Measurements from ENCODE around the gene HS3ST4. TPM values are rescaled to one million over a fixed set of nuclear protein-coding genes. Genes with fewer than 3 reads are reported as not detected.

HS3ST4 gene
- total RNA-seq, 1 donor = not detected

DNA sequence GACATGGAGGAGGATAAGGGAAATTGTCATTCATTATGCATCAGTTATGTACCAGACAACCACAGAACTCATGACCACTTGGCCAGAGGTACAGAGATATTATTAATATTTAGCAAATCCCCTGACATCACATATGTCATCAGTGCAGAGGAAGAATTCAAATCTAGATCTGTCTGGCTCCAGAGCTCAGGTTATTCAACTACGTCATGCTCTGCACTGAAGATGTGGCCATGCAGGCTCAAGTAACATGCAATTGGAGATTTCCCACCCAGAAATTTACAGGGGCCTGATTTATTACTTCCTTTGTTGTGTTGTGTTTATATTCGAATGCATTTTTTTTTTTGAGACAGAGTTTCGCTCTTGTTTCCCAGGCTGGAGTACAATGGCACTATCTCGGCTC is 224.3 kb downstream of the HS3ST4 start:
- H3K4me3 ChIP-seq (ENCODE audit: insufficient read depth, low read length) = no peak overlapping the region
- TF ChIP-seq, protein P1, sequence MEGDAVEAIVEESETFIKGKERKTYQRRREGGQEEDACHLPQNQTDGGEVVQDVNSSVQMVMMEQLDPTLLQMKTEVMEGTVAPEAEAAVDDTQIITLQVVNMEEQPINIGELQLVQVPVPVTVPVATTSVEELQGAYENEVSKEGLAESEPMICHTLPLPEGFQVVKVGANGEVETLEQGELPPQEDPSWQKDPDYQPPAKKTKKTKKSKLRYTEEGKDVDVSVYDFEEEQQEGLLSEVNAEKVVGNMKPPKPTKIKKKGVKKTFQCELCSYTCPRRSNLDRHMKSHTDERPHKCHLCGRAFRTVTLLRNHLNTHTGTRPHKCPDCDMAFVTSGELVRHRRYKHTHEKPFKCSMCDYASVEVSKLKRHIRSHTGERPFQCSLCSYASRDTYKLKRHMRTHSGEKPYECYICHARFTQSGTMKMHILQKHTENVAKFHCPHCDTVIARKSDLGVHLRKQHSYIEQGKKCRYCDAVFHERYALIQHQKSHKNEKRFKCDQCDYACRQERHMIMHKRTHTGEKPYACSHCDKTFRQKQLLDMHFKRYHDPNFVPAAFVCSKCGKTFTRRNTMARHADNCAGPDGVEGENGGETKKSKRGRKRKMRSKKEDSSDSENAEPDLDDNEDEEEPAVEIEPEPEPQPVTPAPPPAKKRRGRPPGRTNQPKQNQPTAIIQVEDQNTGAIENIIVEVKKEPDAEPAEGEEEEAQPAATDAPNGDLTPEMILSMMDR (IDR thresholded peaks at IDR 0.05; ENCODE audit: extremely low read depth, low read depth, low read length) = no peak
- DNase-seq (ENCODE audit: insufficient read length, low spot score, missing footprints) = no peak
- H3K4me1 ChIP-seq (ENCODE audit: insufficient read depth, low read length) = no peaks in the 10 kb centered on the region
- no peak overlapping the region for H3K27ac ChIP-seq (ENCODE audit: low read depth, low read length)
- no peaks in the 10 kb centered on the region for H3K36me3 ChIP-seq (ENCODE audit: insufficient read depth, low read length)
- no peaks in the 10 kb centered on the region for H4K20me1 ChIP-seq (ENCODE audit: insufficient read depth, low read length)
- no peak overlapping the region for H2AFZ ChIP-seq (ENCODE audit: low read length)
- H3K4me2 ChIP-seq (ENCODE audit: insufficient read depth, low read length) = no peak overlapping the region
- H3K79me2 ChIP-seq (ENCODE audit: insufficient read depth, low read length) = no peaks in the 10 kb centered on the region
- no peaks in the 10 kb centered on the region for H3K27me3 ChIP-seq (ENCODE audit: insufficient read depth, low read length)
- no peaks in the 10 kb centered on the region for H3K9me3 ChIP-seq (ENCODE audit: low read depth, low read length)

DNA sequence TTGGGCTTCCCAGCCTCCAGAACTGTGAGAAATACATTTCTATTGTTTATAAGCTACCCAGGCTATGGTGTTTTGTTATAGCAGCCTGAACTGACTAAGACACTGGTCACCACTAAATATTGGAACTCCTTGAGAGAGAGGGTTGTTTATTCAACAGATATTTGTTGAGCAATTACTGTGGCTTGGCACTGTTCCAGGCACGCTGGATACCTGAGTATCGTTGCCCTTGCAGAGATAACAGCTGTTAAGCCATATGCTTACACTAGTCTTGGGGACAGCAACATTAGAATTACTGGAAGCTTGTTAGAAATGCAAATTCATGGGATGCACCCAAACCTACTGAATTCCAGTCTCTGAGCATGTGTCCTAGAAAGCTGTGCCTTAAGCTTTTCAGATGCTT is 230.7 kb downstream of the HS3ST4 start:
- no peaks in the 10 kb centered on the region for H3K36me3 ChIP-seq (ENCODE audit: insufficient read depth, low read length)
- H3K4me2 ChIP-seq (ENCODE audit: insufficient read depth, low read length) = no peak overlapping the region
- TF ChIP-seq, protein P1 (IDR thresholded peaks at IDR 0.05; ENCODE audit: extremely low read depth, low read depth, low read length) = no peak
- H3K27me3 ChIP-seq (ENCODE audit: insufficient read depth, low read length) = no peaks in the 10 kb centered on the region
- H2AFZ ChIP-seq (ENCODE audit: low read length) = no peak overlapping the region
- no peaks in the 10 kb centered on the region for H3K9me3 ChIP-seq (ENCODE audit: low read depth, low read length)
- no peak overlapping the region for H3K4me3 ChIP-seq (ENCODE audit: insufficient read depth, low read length)
- H4K20me1 ChIP-seq (ENCODE audit: insufficient read depth, low read length) = no peaks in the 10 kb centered on the region
- no peak for DNase-seq (ENCODE audit: insufficient read length, low spot score, missing footprints)
- H3K27ac ChIP-seq (ENCODE audit: low read depth, low read length) = no peak overlapping the region
- no peaks in the 10 kb centered on the region for H3K79me2 ChIP-seq (ENCODE audit: insufficient read depth, low read length)
- no peaks in the 10 kb centered on the region for H3K4me1 ChIP-seq (ENCODE audit: insufficient read depth, low read length)

DNA sequence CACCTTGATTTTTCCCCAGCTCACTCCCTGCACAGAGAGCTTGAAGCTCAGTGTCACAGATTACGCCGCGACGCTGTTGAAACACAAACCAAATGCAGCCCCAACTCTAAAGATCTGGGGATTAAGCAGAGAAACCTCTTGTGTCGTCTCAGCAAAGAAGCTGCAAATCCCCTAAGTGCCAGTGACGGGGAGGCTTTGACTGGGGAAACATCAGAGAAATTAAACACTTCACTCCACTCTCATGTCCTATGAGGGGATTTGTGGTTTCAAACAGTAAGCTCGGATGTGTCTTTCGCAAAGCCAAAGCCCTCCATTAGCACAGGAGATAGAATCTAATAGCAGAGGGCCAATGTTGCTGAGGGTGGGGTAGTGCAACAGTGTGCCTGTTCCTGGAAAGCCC is 233.7 kb downstream of the HS3ST4 start:
- Histone ChIP-seq H3K9me3 (ENCODE audit: low read depth, low read length) (no peaks in the 10 kb centered on the region), H3K36me3 (ENCODE audit: insufficient read depth, low read length) (no peaks in the 10 kb centered on the region), H3K79me2 (ENCODE audit: insufficient read depth, low read length) (no peaks in the 10 kb centered on the region), H4K20me1 (ENCODE audit: insufficient read depth, low read length) (no peaks in the 10 kb centered on the region), H3K27ac (ENCODE audit: low read depth, low read length) (no peak overlapping the region), H3K4me2 (ENCODE audit: insufficient read depth, low read length) (no peak overlapping the region), H3K4me3 (ENCODE audit: insufficient read depth, low read length) (no peak overlapping the region), H3K27me3 (ENCODE audit: insufficient read depth, low read length) (no peaks in the 10 kb centered on the region), H3K4me1 (ENCODE audit: insufficient read depth, low read length) (no peaks in the 10 kb centered on the region), H2AFZ (ENCODE audit: low read length) (no peak overlapping the region)
- DNase-seq (ENCODE audit: insufficient read length, low spot score, missing footprints) = no peak
- TF ChIP-seq, protein P1 (IDR thresholded peaks at IDR 0.05; ENCODE audit: extremely low read depth, low read depth, low read length) = no peak

DNA sequence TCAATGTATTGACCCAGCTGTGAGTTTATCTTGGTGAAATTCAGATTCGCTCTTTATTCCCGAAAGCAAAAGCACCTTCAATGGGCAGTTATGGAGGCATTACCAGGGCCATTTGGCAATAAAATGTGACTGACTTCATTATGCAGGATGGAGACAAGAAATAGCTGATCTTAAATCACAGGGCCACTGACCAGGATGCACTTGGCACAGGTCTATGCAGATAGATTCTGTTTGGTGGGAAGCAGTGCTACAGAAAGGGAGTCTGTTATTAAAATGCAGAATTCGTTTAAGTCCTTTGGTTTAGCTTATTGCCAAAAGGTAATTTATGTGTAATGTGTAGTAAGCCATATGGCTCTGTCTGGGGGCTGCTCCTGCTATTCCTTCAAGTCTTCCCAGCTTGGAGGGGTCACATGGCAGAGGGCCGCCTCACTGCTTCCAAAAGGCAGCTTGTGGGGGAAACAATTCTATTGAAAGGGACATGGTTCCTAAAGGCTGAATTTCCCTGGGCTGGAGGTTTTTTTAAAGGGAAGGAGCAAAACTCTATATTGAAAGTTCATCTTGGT is 239.8 kb downstream of the HS3ST4 start:
- H3K79me2 ChIP-seq (ENCODE audit: insufficient read depth, low read length) = no peaks in the 10 kb centered on the region
- H3K9me3 ChIP-seq (ENCODE audit: low read depth, low read length) = no peaks in the 10 kb centered on the region
- no peak overlapping the region for H3K4me3 ChIP-seq (ENCODE audit: insufficient read depth, low read length)
- no peaks in the 10 kb centered on the region for H3K27me3 ChIP-seq (ENCODE audit: insufficient read depth, low read length)
- no peak overlapping the region for H3K27ac ChIP-seq (ENCODE audit: low read depth, low read length)
- no peaks in the 10 kb centered on the region for H4K20me1 ChIP-seq (ENCODE audit: insufficient read depth, low read length)
- H2AFZ ChIP-seq (ENCODE audit: low read length) = no peak overlapping the region
- H3K36me3 ChIP-seq (ENCODE audit: insufficient read depth, low read length) = no peaks in the 10 kb centered on the region
- no peaks in the 10 kb centered on the region for H3K4me1 ChIP-seq (ENCODE audit: insufficient read depth, low read length)
- H3K4me2 ChIP-seq (ENCODE audit: insufficient read depth, low read length) = no peak overlapping the region
- TF ChIP-seq, protein P1 (IDR thresholded peaks at IDR 0.05; ENCODE audit: extremely low read depth, low read depth, low read length) = no peak
- DNase-seq (ENCODE audit: insufficient read length, low spot score, missing footprints) = no peak

Data from osteoblast (primary cell).